Activated CD4-positive, alpha-beta T cell treated with anti-CD3 and anti-CD28 coated beads, Interleukin-2, Interleukin-6, amounts not matched to agents 100 ng/mL and 50 ng/mL, durations not matched to agents 16 hours and 8 hours (primary cell): ENCODE results near the gene NGLY1.

ENCODE experiments used
- DNase-seq: peaks from one replicate; pipeline ENCODE4 v3.0.0-alpha.2; 2020

The NGLY1 gene

DNA sequence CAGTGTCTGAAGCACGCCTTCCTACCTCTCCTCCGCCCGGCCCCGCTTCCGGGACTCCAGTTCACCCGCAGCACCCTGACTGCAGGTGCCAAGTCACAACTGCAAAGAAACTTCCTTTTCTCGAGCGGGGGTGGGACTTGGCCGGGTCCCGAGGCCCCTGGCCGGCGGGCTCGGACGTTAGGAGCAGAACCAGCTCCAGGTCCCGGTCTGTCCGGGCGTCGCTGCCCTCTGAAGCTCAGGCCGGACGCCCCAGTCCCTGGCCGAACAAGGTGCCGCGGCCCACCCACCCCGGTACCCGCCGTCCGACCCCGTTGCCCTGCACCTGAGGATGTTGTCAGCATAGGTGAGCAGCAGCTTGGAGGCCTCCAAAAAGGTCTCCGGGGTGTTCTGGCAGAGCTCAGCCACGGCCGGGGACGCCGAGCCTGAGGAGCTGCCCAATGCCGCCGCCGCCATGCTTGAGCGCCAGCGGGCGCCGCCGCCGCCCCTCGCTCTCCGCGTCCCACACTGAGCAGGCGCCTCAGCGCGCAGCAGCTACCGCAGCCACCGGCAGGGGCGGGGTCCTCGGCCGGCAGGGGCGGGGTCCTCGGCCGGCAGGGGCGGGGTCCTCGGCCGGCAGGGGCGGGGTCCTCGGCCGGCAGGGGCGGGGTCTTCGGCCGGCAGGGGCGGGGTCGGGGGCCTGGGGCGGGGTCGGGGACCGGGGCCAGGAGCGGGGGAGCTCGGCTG is at the start of gene NGLY1:
Gene NGLY1, minus strand, starts transcription at position 506 of the 723 bp plus-strand sequence. Its CDS starts 53 bp downstream, at position 453.
- peak; percentile 91 for DNase-seq

GRCh38 chr3:25831578-25831977 is 48.3 kb upstream of the NGLY1 start:
- DNase-seq, result no peak

DNA sequence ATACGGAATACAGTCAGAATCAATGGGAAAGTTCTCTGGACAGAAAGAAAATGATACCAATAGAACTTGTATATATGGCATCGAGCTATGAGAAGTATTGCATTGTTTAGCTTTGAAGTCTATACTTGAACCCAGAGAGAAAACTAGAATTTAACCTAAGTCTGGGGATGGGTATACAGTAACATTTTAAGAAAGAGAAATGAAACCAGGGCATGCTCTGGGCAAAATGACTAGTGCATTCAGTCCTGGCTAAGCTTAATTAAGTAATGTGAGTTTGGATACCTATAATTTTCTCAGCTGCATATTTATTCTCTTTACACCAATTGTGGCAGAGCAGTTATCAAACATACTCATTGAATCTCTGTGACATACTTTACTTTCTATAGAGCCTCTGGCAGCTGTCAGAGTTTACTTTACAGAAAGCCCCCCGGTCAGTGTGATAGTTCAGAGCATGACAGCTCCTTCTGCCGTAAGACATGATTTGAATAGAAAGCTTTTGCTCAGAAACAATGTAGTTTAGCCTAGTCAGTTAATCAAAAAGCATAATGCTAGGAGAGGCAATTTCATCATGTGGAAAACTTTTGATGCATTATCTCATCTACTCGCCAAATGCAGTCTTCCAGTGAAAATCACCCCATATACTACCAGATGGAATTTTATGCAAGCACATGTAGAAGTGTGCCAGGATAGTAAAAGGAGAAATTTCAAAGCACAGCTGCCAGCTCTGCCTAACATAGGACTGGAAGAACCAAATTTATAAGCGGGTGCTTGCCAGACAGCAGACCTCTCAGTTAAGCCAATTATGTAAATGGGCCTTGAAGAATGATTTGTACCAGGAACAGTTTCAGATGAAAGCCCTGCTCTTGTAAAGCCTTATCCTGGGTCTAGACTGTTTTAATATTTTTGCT is 47.4 kb upstream of the NGLY1 start:
- DNase-seq, result no peak

- no peak for DNase-seq
Measured at GRCh38 chr3:25826510-25826909, 43.3 kb upstream of the NGLY1 start.

DNA sequence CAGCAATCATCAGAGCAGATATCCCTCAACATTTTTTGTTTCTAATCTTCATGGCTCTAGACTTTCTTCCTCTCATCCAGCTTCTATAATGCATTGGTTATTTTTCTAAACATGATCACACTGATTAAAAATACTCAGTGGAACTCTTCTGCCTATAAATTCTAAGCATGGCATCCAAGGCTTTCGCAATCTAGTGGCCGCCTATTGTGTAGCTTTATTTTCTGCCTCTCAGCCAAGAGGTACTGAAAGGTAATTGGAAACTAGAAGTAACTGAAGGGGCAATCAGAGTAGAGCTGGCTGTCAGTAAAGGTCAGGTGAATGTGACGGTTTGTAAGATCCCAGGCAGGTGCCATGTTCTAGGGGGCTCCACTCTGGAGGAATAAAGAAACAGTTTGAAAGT is 40.1 kb upstream of the NGLY1 start:
- DNase-seq, result no peak

GRCh38 chr3:25821746-25822573 is 38.7 kb upstream of the NGLY1 start:
- DNase-seq, result no peak

DNA sequence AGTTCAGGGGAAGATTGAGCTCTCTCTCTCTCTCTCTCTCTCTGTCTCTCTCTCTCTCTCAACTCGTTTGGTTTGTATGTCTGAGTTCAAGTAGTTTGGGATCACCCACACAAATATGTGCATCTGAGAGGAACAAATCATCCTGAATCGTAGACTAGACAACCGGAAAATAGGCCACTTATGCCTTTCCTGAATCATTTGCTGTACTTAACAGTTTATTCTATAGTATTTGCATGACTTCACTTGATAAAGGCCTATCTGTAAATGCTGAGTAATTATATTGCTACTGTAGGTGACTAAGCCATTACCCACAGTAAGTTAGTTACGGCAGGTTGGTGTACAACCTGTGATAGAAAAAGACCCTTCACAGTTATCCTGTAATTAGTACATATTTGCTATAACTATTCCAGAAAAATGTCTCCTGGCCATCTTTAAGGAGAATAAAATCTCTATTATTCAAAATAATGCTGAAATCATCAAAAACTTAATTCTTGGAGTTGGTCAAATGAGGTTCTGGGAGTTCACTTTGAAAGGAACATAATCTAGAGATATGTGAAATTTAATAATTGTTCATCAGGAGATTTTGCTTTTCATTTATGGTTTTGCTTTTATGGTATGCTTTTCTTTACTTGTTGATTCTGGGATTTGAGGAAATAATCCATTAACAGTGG is 37.7 kb upstream of the NGLY1 start:
- DNase-seq, result no peak

GRCh38 chr3:25820366-25820765 is 37.1 kb upstream of the NGLY1 start:
- DNase-seq, result no peak

GRCh38 chr3:25818335-25818734 is 35.1 kb upstream of the NGLY1 start:
- DNase-seq, result no peak

GRCh38 chr3:25817638-25818037 is 34.4 kb upstream of the NGLY1 start:
- no peak for DNase-seq

DNA sequence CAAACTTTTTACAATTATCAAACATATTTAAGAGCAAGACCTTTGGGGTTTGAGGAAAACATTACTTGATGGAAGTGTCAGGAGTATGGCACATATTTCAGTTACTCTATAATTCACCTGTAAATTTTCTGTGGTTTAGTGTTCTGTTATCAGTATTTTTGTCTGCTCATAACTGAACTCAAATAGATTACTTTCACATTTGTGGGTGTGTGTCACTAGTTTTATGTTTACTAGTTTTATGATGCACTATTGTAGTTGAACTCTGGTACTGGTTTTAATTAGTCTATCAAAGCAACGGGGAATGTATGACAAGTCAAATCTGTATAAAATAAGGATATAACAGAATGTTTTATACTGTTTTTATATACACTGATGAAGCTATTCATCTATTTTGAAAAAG is 33.9 kb upstream of the NGLY1 start:
- DNase-seq, result peak; percentile 34

GRCh38 chr3:25812644-25813043 is 29.4 kb upstream of the NGLY1 start:
- no peak for DNase-seq

DNA sequence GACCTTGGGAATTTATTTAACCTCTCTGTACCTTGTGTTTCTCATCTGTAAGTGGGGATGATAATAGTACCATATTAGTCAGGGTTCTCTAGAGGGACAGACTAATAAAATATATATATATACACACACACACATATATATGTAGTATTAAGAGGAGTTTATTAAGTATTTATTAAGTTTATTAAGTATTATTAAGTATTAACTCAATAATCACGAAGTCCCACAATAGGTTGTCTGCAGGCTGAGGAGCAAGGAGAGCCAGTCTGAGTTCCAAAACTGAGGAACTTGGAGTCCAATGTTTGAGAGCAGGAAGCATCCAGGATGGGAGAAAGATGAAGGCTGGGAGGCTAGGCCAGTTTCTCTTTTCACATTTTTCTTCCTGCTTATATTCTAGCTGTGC is 21.4 kb upstream of the NGLY1 start:
- no peak for DNase-seq

DNA sequence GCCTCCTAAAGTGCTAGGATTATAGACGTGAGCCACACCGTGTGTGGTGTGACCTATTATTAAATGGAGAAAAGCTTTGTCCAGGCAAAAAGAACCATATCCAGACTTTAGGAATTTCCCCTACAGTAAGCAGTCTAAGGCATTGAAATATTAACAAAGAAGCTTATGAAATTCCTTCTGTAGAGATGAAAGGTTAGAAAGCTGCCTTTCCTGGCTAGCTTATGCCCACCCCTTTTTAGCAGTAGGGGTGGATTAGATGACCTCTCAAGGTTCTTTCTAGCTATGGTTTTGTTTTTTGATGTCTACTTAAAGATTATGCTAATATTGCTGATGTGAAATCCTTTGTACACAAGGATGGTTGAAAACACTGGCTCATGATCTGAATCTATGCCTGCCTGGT is 20.6 kb upstream of the NGLY1 start:
- DNase-seq, result no peak

GRCh38 chr3:25801786-25802185 is 18.5 kb upstream of the NGLY1 start:
- DNase-seq, result no peak

DNA sequence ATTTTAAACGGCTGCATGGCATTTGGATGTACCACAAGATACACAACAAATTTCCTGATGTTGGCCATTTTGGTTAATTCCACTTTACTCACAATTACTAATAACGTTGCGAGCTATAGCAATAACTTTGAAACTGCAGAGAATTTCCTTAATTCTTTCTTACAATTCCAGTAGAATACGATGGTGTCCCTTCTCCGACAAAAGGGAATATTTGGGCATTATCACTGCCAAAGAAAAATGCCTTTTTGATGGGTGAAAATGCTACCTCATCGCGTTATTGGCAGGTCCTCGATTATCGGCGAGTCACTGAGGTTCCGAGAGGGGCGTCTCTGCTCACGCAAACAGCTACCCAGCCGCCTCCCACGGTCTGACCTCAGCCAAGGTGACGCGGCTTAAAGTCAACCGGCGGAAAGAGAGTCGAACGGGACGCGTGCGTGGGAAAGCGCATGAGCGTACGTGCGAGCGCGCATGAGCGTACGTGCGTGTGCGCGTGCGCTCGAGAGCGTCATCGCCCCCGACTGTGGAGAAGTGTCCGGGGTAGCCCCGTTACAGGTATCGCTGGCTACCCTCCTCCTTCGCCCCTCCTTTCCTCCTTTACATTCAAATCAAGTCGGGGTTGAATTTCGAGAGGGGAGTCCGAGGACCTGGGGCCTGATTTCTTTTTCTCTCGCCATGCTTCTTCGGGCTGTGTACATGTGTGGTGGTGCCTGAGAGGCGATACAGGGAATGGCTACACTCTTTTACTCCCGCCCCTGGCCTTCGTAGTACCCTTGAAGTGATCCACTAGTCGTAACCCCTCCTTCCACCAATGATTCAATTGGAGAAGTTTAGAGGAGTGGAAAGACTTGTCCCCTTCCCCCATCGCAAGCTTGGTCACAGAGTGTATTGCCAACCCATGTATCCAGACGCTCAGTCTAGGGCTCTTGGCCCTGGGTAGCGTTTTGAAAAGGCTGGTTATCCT is 6.6 kb upstream of the NGLY1 start, which contains the start of gene OXSM:
Gene OXSM, plus strand, starts transcription at position 495 of the 961 bp plus-strand sequence. CDS start 931 bp downstream, outside the sequence.
- peak; percentile 95 for DNase-seq

DNA sequence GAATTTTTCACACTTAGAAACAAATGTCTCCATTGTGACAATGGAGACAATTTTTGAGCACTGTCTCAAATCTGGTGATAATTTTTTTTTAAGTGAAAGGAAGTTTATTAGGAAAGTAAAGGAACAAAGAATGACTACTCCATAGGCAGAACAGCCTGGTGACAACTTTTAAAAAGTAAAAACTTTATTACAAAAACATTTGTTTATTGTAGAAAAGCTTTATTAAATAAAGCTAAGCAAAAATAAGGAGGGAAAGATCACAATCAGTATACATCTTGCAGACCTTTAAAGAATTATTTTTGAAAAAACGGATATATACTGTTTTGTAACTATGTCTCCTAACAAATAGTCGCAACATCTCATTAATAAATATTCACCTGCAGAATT is 6.0 kb upstream of the NGLY1 start:
- DNase-seq, result no peak

DNA sequence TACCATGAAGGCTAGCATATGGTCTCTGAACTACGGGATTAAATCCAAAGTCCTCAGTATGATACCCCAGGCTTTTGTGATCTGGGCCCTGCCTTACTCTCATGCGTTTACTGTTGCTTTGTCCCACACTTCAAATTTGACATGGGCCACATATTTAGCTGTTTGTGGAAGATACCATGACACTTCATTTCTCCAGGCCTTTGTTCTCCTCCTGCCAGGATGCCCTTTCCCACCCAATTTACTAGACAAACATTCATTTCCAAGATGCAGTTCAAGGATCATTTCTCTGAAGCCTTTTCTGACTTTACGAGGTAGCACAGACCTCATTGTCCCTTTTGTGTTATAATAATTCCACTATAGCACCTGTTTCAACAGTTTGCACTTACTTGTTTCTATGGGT is 4.4 kb upstream of the NGLY1 start:
- no peak for DNase-seq

- DNase-seq, result no peak
Measured at GRCh38 chr3:25785826-25786225, 2.6 kb upstream of the NGLY1 start.

GRCh38 chr3:25784971-25785370 is 1.7 kb upstream of the NGLY1 start:
- no peak for DNase-seq
